ENCODE measurements around the gene RABL3.

DNA sequence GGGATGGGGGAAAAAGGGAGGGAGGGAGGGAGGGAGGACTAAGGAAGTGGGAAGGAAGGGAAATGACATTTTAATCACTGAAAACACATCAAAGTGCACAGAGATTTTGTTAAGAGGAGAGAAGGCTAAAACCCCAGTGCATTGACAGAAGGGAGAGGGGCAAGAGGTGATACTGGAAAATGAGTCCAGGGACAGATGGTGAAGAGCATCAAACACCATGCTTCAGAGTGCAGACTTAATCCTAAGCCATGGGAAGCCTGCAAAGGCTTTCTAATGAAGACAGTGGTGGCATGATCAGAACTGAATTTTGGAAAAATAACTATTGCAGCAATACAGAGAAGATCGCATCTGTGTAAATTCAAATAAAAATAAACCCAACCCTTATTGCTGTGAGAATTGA, 102.1 kb downstream of the RABL3 start:
- TF ChIP-seq POLR2A (IDR thresholded peaks at IDR 0.05) = no peak
- no peak for TF ChIP-seq CTCF (IDR thresholded peaks at IDR 0.05)
- TF ChIP-seq EP300 (IDR thresholded peaks at IDR 0.05) = no peak
